HG03064 (cell line): ENCODE results near the gene FAM3C.
"Not testable (repeated sequence)": the region's sequence is repeated elsewhere in the genome, so short reads cannot be mapped to it uniquely, and the experiment has no call there.

Experiments
- ATAC-seq: cut with Tn5 transposase; IDR thresholded peaks from one replicate; pipeline ENCODE4 v1.9.1; 2021; ENCODE audit warnings: low read depth; ENCODE audit not compliant: unreplicated experiment

Gene FAM3C

GRCh38 chr7:121334875-121335648, 61.0 kb downstream of the FAM3C start:
- ATAC-seq, result no peak

GRCh38 chr7:121334376-121334775, 61.7 kb downstream of the FAM3C start:
- ATAC-seq, result no peak

GRCh38 chr7:121331574-121331973, 64.5 kb downstream of the FAM3C start:
- ATAC-seq, result no peak

GRCh38 chr7:121331048-121331447, 65.1 kb downstream of the FAM3C start:
- no peak for ATAC-seq

GRCh38 chr7:121330053-121330833, 65.9 kb downstream of the FAM3C start:
- peak; percentile 49 for ATAC-seq

- peak; percentile 61 for ATAC-seq
Observed at GRCh38 chr7:121329191-121330052, 66.7 kb downstream of the FAM3C start.

- ATAC-seq, result no peak
Observed at GRCh38 chr7:121328508-121329190, 67.5 kb downstream of the FAM3C start, which contains the start of gene WNT16. WNT16 (plus strand) TSS chr7:121329000; CDS start chr7:121329293, 293 bp downstream.

GRCh38 chr7:121327671-121328070, 68.4 kb downstream of the FAM3C start:
- no peak for ATAC-seq

- no peak for ATAC-seq
Observed at GRCh38 chr7:121323515-121324302, 72.4 kb downstream of the FAM3C start.

GRCh38 chr7:121322460-121322859, 73.6 kb downstream of the FAM3C start:
- no peak for ATAC-seq

- not testable (repeated sequence) for ATAC-seq
Observed at GRCh38 chr7:121315170-121315569, 80.9 kb downstream of the FAM3C start.

- peak; percentile 91 for ATAC-seq
Observed at GRCh38 chr7:121313793-121314676, 82.1 kb downstream of the FAM3C start.

GRCh38 chr7:121313220-121313792, 82.8 kb downstream of the FAM3C start:
- no peak for ATAC-seq

GRCh38 chr7:121307021-121307574, 89.0 kb downstream of the FAM3C start:
- no peak for ATAC-seq

GRCh38 chr7:121306565-121306964, 89.5 kb downstream of the FAM3C start:
- no peak for ATAC-seq

- no peak for ATAC-seq
Observed at GRCh38 chr7:121305109-121305508, 91.0 kb downstream of the FAM3C start.

- ATAC-seq, result no peak
Observed at GRCh38 chr7:121304102-121304658, 91.9 kb downstream of the FAM3C start.
